ENCODE measurements around the gene FGF3. TPM values are rescaled to one million over a fixed set of nuclear protein-coding genes. Genes with fewer than 3 reads are reported as not detected.

FGF3 gene
- total and polyA plus RNA-seq, 2 experiments from 2014 or later = not detected

DNA sequence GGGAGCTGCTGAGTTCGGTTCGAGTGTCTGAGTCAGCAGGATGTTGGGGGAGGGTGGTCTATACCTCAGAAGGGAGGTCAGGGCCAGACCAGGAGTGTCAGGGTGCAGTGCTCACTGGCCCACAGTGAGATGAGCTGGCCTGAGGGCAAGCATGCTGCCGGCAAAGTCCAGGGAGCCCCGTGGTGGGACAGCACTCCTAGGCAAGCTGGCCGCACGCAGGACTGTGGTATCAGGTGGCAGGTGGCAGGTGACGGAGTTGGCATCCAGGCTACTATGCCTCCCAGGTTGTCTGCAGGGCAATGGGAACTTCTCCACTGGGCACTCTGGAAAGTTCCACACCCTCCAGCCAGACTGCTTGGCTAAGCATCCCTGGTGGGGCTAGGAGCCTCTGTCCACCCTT, 4.8 kb downstream of the FGF3 start:
- TF ChIP-seq EZH2 (IDR thresholded peaks at IDR 0.05; ENCODE audit: insufficient read depth, poor library complexity, severe bottlenecking) (no peak), EZH2phosphoT487 (IDR thresholded peaks at IDR 0.05; ENCODE audit: insufficient read depth, low read depth) (no peak)
- WGBS, 2 experiments (ENCODE audit: low coverage in 1 of 2, low lambda C conversion rate in 2 of 2, missing lambda C conversion rate in 2 of 2) = 55 to 64% methylated on average over 7 of the region's 7 CpGs
- H3F3A ChIP-seq (ENCODE audit: insufficient read depth) = no peaks in the 10 kb centered on the region
- H3K9me2 ChIP-seq (ENCODE audit: insufficient read depth) = no peaks in the 10 kb centered on the region
- no peaks in the 10 kb centered on the region for H3K4me1 ChIP-seq (ENCODE audit: insufficient read depth)
- H3K27ac ChIP-seq = no peak overlapping the region
- no peak overlapping the region for H3K4me3 ChIP-seq
- no peak overlapping the region for H2AFZ ChIP-seq
- in situ Hi-C loops (cut with MboI) = no loop called here
- H3K9ac ChIP-seq = no peak overlapping the region
- no peaks in the 10 kb centered on the region for H3K79me2 ChIP-seq (ENCODE audit: insufficient read depth)
- no peak overlapping the region for H3K4me2 ChIP-seq (ENCODE audit: unreplicated experiment)
- H3K9me3 ChIP-seq (ENCODE audit: low read depth) = no peaks in the 10 kb centered on the region
- peaks cover 32% of the 10 kb centered on the region for H3K27me3 ChIP-seq (replicated peaks; ENCODE audit: insufficient read depth)
- no peaks in the 10 kb centered on the region for H4K20me1 ChIP-seq (ENCODE audit: insufficient read depth)
- DNase-seq = no peak
- H3K36me3 ChIP-seq (ENCODE audit: low read depth) = no peaks in the 10 kb centered on the region

DNA sequence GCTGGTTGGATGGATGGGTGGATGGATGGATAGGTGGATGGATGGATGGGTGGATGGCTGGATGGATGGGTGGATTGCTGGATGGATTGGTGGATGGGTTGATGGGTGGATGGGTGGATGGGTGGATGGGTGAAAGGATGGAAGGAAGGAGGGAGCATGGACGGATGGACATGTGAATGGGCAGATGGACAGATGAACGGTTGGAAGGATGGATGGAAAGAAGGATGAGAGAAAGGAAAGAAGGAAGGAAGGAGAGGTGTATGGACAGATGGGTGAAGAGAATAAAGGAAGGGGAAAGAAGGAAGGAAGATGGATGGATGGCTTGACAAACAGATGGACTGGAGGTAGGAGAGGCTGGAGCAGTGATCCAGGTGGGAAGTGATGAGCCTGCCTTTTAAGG, 5.4 kb downstream of the FGF3 start:
- TF ChIP-seq EZH2 (IDR thresholded peaks at IDR 0.05; ENCODE audit: insufficient read depth, poor library complexity, severe bottlenecking) (no peak), EZH2phosphoT487 (IDR thresholded peaks at IDR 0.05; ENCODE audit: insufficient read depth, low read depth) (no peak)
- in situ Hi-C loops (cut with MboI) = no loop called here
- no peak for DNase-seq
- WGBS, 2 experiments (ENCODE audit: low coverage in 1 of 2, low lambda C conversion rate in 2 of 2, missing lambda C conversion rate in 2 of 2) = 51 to 62% methylated on average over 2 of the region's 2 CpGs
- Histone ChIP-seq H3K4me2 (ENCODE audit: unreplicated experiment) (no peak overlapping the region), H3K27ac (no peak overlapping the region), H2AFZ (no peak overlapping the region), H3K9me2 (ENCODE audit: insufficient read depth) (no peaks in the 10 kb centered on the region), H3K9ac (no peak overlapping the region), H3K36me3 (ENCODE audit: low read depth) (no peaks in the 10 kb centered on the region), H3K27me3 (replicated peaks; ENCODE audit: insufficient read depth) (peaks cover 34% of the 10 kb centered on the region), H3K79me2 (ENCODE audit: insufficient read depth) (no peaks in the 10 kb centered on the region), H3K9me3 (ENCODE audit: low read depth) (no peaks in the 10 kb centered on the region), H3K4me1 (ENCODE audit: insufficient read depth) (no peaks in the 10 kb centered on the region), H4K20me1 (ENCODE audit: insufficient read depth) (no peaks in the 10 kb centered on the region), H3K4me3 (no peak overlapping the region), H3F3A (ENCODE audit: insufficient read depth) (no peaks in the 10 kb centered on the region)

DNA sequence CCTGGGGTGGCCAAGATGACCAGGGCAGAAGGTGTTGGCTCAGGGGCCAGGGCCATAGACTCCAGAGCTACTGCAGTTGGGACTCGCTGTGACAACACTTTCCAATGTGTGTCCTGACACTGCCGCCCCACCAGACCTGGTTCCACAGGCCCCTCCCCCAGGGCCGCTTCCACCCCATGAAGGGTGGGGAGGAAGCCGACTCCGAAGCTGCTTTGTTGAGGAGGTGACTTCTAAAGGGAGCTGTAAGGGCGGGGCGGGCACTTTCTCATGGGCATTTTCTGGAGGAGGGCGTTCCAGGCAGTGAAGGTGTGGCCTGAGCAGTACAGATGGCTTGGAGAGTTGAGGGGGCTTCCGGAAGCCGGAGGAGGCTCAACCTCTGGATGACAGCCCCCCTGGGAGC, 6.3 kb downstream of the FGF3 start:
- no peak for DNase-seq
- H3K27me3 ChIP-seq (replicated peaks; ENCODE audit: insufficient read depth) = peaks cover 40% of the 10 kb centered on the region

DNA sequence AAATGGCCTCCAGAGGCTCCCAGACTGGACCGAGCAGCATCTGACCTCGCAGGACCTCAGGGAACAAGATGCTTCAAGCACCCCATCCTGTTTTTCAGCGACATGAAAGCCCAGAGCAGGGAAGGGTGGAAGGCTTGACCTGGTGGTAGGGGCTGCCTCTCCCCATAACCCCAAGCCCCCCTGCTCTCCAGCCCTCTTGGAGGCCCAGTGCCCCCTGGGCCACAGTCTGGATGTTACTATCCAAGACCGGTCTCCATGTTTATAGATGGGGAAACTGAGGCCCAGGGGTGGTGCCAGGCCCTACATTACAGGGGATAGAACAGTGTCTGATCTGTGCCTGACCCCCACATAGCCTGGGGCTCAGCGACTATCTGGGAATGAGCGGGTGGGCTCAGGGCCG, 7.0 kb downstream of the FGF3 start:
- no peak overlapping the region for H3K4me3 ChIP-seq
- no peaks in the 10 kb centered on the region for H4K20me1 ChIP-seq (ENCODE audit: insufficient read depth)
- H3K4me1 ChIP-seq (ENCODE audit: insufficient read depth) = no peaks in the 10 kb centered on the region
- no peak for DNase-seq
- no peak overlapping the region for H2AFZ ChIP-seq
- no peak overlapping the region for H3K9ac ChIP-seq
- H3K9me3 ChIP-seq (ENCODE audit: low read depth) = no peaks in the 10 kb centered on the region
- in situ Hi-C loops (cut with MboI) = no loop called here
- no peak for TF ChIP-seq EZH2phosphoT487 (IDR thresholded peaks at IDR 0.05; ENCODE audit: insufficient read depth, low read depth)
- TF ChIP-seq EZH2 (IDR thresholded peaks at IDR 0.05; ENCODE audit: insufficient read depth, poor library complexity, severe bottlenecking) = no peak
- WGBS, 2 experiments (ENCODE audit: low coverage in 1 of 2, low lambda C conversion rate in 2 of 2, missing lambda C conversion rate in 2 of 2) = 51 to 66% methylated on average over 7 of the region's 7 CpGs
- H3F3A ChIP-seq (ENCODE audit: insufficient read depth) = no peaks in the 10 kb centered on the region
- peaks cover 35% of the 10 kb centered on the region for H3K27me3 ChIP-seq (replicated peaks; ENCODE audit: insufficient read depth)
- H3K9me2 ChIP-seq (ENCODE audit: insufficient read depth) = no peaks in the 10 kb centered on the region
- H3K36me3 ChIP-seq (ENCODE audit: low read depth) = no peaks in the 10 kb centered on the region
- H3K79me2 ChIP-seq (ENCODE audit: insufficient read depth) = no peaks in the 10 kb centered on the region
- H3K27ac ChIP-seq = no peak overlapping the region
- no peak overlapping the region for H3K4me2 ChIP-seq (ENCODE audit: unreplicated experiment)

More for the DNA sequence above, 6.3 kb downstream of the FGF3 start:
- Histone ChIP-seq H3K9me2 (ENCODE audit: insufficient read depth) (no peaks in the 10 kb centered on the region), H3K4me2 (ENCODE audit: unreplicated experiment) (no peak overlapping the region), H3K79me2 (ENCODE audit: insufficient read depth) (no peaks in the 10 kb centered on the region), H3K4me1 (ENCODE audit: insufficient read depth) (no peaks in the 10 kb centered on the region), H3K9ac (no peak overlapping the region), H3K4me3 (no peak overlapping the region), H2AFZ (no peak overlapping the region), H4K20me1 (ENCODE audit: insufficient read depth) (no peaks in the 10 kb centered on the region), H3K9me3 (ENCODE audit: low read depth) (no peaks in the 10 kb centered on the region), H3F3A (ENCODE audit: insufficient read depth) (no peaks in the 10 kb centered on the region), H3K36me3 (ENCODE audit: low read depth) (no peaks in the 10 kb centered on the region), H3K27ac (no peak overlapping the region)
- 64 to 84% methylated on average over 8 to 10 of the region's 10 CpGs for WGBS, 2 experiments (ENCODE audit: low coverage in 1 of 2, low lambda C conversion rate in 2 of 2, missing lambda C conversion rate in 2 of 2)
- TF ChIP-seq EZH2 (IDR thresholded peaks at IDR 0.05; ENCODE audit: insufficient read depth, poor library complexity, severe bottlenecking) (no peak), EZH2phosphoT487 (IDR thresholded peaks at IDR 0.05; ENCODE audit: insufficient read depth, low read depth) (no peak)
- in situ Hi-C loops (cut with MboI) = no loop called here

DNA sequence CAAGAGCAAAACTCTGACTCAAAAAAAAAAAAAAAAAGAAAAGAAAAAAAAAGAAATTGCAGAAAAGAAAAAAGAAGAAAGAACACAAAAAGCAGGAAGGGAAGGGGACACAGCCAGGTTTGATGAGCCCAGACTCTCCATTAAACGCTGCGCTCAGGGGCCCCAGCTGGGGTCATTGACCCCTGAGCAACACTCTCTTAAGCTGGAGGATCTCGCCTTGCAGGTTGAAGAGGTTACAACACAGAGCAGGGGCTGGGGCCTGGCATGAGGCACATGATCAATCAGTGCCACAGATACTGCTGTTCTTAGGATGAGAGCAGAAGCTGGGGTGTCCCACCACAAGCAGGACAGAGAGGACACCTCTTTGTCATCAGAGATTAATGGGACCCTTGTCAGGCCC, 7.8 kb downstream of the FGF3 start:
- Histone ChIP-seq H3K27ac (no peak overlapping the region), H3K79me2 (ENCODE audit: insufficient read depth) (no peaks in the 10 kb centered on the region), H4K20me1 (ENCODE audit: insufficient read depth) (no peaks in the 10 kb centered on the region), H3K27me3 (replicated peaks; ENCODE audit: insufficient read depth) (peaks cover 28% of the 10 kb centered on the region), H3K4me3 (no peak overlapping the region), H3K4me2 (ENCODE audit: unreplicated experiment) (no peak overlapping the region), H3K36me3 (ENCODE audit: low read depth) (no peaks in the 10 kb centered on the region), H3K9me3 (ENCODE audit: low read depth) (no peaks in the 10 kb centered on the region), H3K9ac (no peak overlapping the region), H2AFZ (no peak overlapping the region), H3F3A (ENCODE audit: insufficient read depth) (no peaks in the 10 kb centered on the region), H3K4me1 (ENCODE audit: insufficient read depth) (no peaks in the 10 kb centered on the region), H3K9me2 (ENCODE audit: insufficient read depth) (no peaks in the 10 kb centered on the region)
- DNase-seq = no peak
- in situ Hi-C loops (cut with MboI) = no loop called here
- WGBS, 2 experiments (ENCODE audit: low coverage in 1 of 2, low lambda C conversion rate in 2 of 2, missing lambda C conversion rate in 2 of 2) = 5 to 20% methylated on average over 3 of the region's 3 CpGs
- TF ChIP-seq EZH2phosphoT487 (IDR thresholded peaks at IDR 0.05; ENCODE audit: insufficient read depth, low read depth) = no peak
- no peak for TF ChIP-seq EZH2 (IDR thresholded peaks at IDR 0.05; ENCODE audit: insufficient read depth, poor library complexity, severe bottlenecking)

All from GM23248 (cell line).